ENCODE results near the gene TTC8.

DNA sequence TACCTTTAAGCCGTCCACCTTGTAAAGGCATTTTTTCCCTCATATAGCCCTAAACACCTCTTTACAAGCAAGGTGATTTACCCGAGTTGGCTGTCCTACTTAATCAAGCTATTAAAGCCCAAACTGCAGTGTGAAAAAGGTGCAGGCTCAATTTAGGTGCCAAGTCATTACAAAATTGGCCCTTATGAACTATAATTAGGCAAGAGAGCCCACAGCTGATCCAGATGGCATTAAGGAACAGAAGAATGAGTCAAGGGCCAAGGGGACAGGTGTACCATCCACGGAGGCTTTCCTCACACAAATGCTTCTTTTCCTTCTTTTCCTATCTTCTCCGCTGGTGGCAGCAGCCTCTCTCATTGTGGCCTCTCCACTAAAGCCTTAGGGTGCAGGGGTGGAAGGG, 90.5 kb downstream of the TTC8 start:
- TF ChIP-seq YY1 (IDR thresholded peaks at IDR 0.05; ENCODE audit: insufficient read depth, insufficient read length) (no peak), ZNF274 (IDR thresholded peaks at IDR 0.05; ENCODE audit: low read depth, low read length) (no peak)
